SK-N-MC (cell line): Measurements from ENCODE around the gene TMEM123.
"Not testable (repeated sequence)": the region's sequence is repeated elsewhere in the genome, so short reads cannot be mapped to it uniquely, and the experiment has no call there.

Source experiments
- EZH2 ChIP-seq: fragments of 200-600 bp; sonication (generic); IDR thresholded peaks from one replicate; pipeline ENCODE4 v1.6.1; 2017; ENCODE audit warnings: antibody characterized with exemption
- FOXP2 ChIP-seq: optimal IDR thresholded peaks from 2 replicates; pipeline ENCODE3; 2011; ENCODE audit warnings: mild to moderate bottlenecking, moderate library complexity; ENCODE audit not compliant: insufficient read depth; ENCODE audit errors: extremely low read length, control extremely low read depth
- POLR2AphosphoS5 ChIP-seq: IDR thresholded peaks from 2 replicates; pipeline ENCODE4 v1.6.1; 2012; ENCODE audit warnings: mild to moderate bottlenecking, low read depth, low read length, borderline replicate concordance

- not testable (repeated sequence) for TF ChIP-seq FOXP2, EZH2, POLR2AphosphoS5
Measured at GRCh38 chr11:102439063-102439363, 13.6 kb downstream of the TMEM123 start.
